Right lobe of liver (tissue), 6 donors: ENCODE data around the gene VSTM2L. TPM values are rescaled to one million over a fixed set of nuclear protein-coding genes. Genes with fewer than 3 reads are reported as not detected.

Source experiments
- ATAC-seq, 4 donors: fragments of 200-7000 bp; cut with Tn5 transposase; one replicate each; pipeline ENCODE4 v1.9.1; 2020; ENCODE audit warnings: mild to moderate bottlenecking in 4 of 4, moderate library complexity in 4 of 4
- DNase-seq, 3 donors: peaks; one replicate each; pipeline ENCODE4 v3.0.0-alpha.2; 2020
- H3K27ac ChIP-seq, 3 donors: fragments of 200-600 bp; one replicate each; pipeline ENCODE4 v1.8.0; 2022
- H3K27me3 ChIP-seq, 2 donors: fragments of 200-600 bp; one replicate each; pipeline ENCODE4 v1.8.0; 2022
- H3K36me3 ChIP-seq, 4 donors: fragments of 200-600 bp; sonication (generic) in 1 of 4; one replicate each; pipeline versions ENCODE4 v1.5.1 to v1.8.0; 2017 to 2022; ENCODE audit warnings: control low read depth in 1 of 4
- H3K4me1 ChIP-seq, 4 donors: fragments of 200-600 bp; sonication (generic) in 1 of 4; one replicate each; pipeline versions ENCODE4 v1.5.1 to v1.8.0; 2017 to 2022; ENCODE audit warnings: control low read depth in 1 of 4
- H3K4me3 ChIP-seq, 3 donors: fragments of 200-600 bp; one replicate each; pipeline ENCODE4 v1.8.0; 2022
- H3K9me3 ChIP-seq, 4 donors: fragments of 200-600 bp; sonication (generic) in 1 of 4; one replicate each; pipeline versions ENCODE4 v1.5.1 to v1.8.0; 2017 to 2022; ENCODE audit warnings: control low read depth in 1 of 4
- CTCF ChIP-seq, 4 donors: fragments of 200-600 bp in 3 of 4; fragments of 450-650 bp in 1 of 4; IDR thresholded peaks; one replicate each; pipeline versions ENCODE4 v1.5.1 to v1.8.0; 2016 to 2022; ENCODE audit warnings: antibody characterized with exemption in 4 of 4, mild to moderate bottlenecking in 2 of 4
- POLR2A ChIP-seq: fragments of 450-650 bp; IDR thresholded peaks from one replicate; pipeline ENCODE4 v1.6.1; 2017; ENCODE audit warnings: antibody characterized with exemption, mild to moderate bottlenecking
- WGBS: methylation state at CpG from one replicate; pipeline ENCODE4 v1.1.6; 2018; ENCODE audit warnings: low coverage, low lambda C conversion rate; ENCODE audit not compliant: insufficient coverage; ENCODE audit errors: missing lambda C conversion rate; 5-methylcytosine and 5-hydroxymethylcytosine counted together
- intact Hi-C, 2 donors: fragments of 100-400 bp; cut with DNase I; formaldehyde crosslinking; loops; one replicate each; pipeline versions ENCODE4 v1.11.2 to v1.14.1; 2022
- total RNA-seq, 6 experiments: library from RNA; depleted of rRNA in 2 of 6; stranded (reverse); fragments of >200 nt in 2 of 6; fragmentation: NEBNext Ultra II Directional in 3 of 6; extraction: Animal tissue kit (Norgen Biotek cat#: 25700) in 3 of 6; gene quantifications; one replicate each; pipeline versions ENCODE4 v1.1.0 to v1.2.4, GENCODE V29; 2016 to 2023
- donor health status: DM: no; HTN: yes; CAD: no.
- donor health status: DM: no; HTN: no; CAD: no.
- donor health status: DM: no; HTN: no; CAD: no.
- donor health status: DM: no; HTN: yes; CAD: no.
- donor health status: DM: no; HTN: yes; CAD: no.

The VSTM2L gene
- total RNA-seq, 6 experiments from 2014 or later = 0.56 to 10.7 (median 1.8) TPM

- intact Hi-C loops = no loop called here
- Histone ChIP-seq H3K4me3 (no peak overlapping the region), H3K9me3 (no peaks in the 10 kb centered on the region), H3K27ac (no peak overlapping the region), H3K27me3 (no peaks in the 10 kb centered on the region), H3K4me1 (peaks cover 0 to 8% (median 2%) of the 10 kb centered on the region in 4 donors), H3K36me3 (no peaks in the 10 kb centered on the region)
- DNase-seq (no peak), ATAC-seq (no peak)
- 84% methylated on average over 8 of the region's 18 CpGs for WGBS
- TF ChIP-seq CTCF (IDR thresholded peaks at IDR 0.05) (no peak), POLR2A (no peak)
These were observed 24.6 kb downstream of the VSTM2L start for GRCh38 chr20:37927410-37928095.

GRCh38 chr20:37928996-37929682 is 26.2 kb downstream of the VSTM2L start:
- DNase-seq (no peak), ATAC-seq (no peak)
- Histone ChIP-seq H3K27me3 (no peaks in the 10 kb centered on the region), H3K4me1 (peaks cover 0 to 8% (median 2%) of the 10 kb centered on the region in 4 donors), H3K27ac (no peak overlapping the region), H3K9me3 (no peaks in the 10 kb centered on the region), H3K36me3 (no peaks in the 10 kb centered on the region), H3K4me3 (no peak overlapping the region)
- intact Hi-C loops = no loop called here
- 78% methylated on average over 8 of the region's 8 CpGs for WGBS
- TF ChIP-seq CTCF (IDR thresholded peaks at IDR 0.05) = no peak
- no peak for TF ChIP-seq POLR2A

GRCh38 chr20:37929683-37930014 is 26.7 kb downstream of the VSTM2L start:
- TF ChIP-seq CTCF (IDR thresholded peaks at IDR 0.05) = no peak
- no peak for TF ChIP-seq POLR2A
- intact Hi-C loops = no loop called here
- WGBS = 51% methylated on average over 2 of the region's 4 CpGs

GRCh38 chr20:37931153-37931922 is 28.4 kb downstream of the VSTM2L start:
- Histone ChIP-seq H3K36me3 (no peaks in the 10 kb centered on the region), H3K4me3 (no peak overlapping the region), H3K9me3 (no peaks in the 10 kb centered on the region), H3K27ac (no peak overlapping the region), H3K4me1 (peaks cover 0 to under 1% (median 0%) of the 10 kb centered on the region in 4 donors), H3K27me3 (no peaks in the 10 kb centered on the region)
- no peak for TF ChIP-seq CTCF (IDR thresholded peaks at IDR 0.05)
- TF ChIP-seq POLR2A = no peak
- DNase-seq (peak in 1 of 3 donors; percentile 53), ATAC-seq (no peak)
- WGBS = 79% methylated on average over 15 of the region's 27 CpGs
- intact Hi-C loops = no loop called here

More at GRCh38 chr20:37929683-37930014, 26.7 kb downstream of the VSTM2L start:
- ATAC-seq (no peak), DNase-seq (no peak)
- H3K27ac ChIP-seq = no peak overlapping the region
- no peaks in the 10 kb centered on the region for H3K9me3 ChIP-seq
- no peaks in the 10 kb centered on the region for H3K36me3 ChIP-seq
- H3K27me3 ChIP-seq = no peaks in the 10 kb centered on the region
- peaks cover 0 to 8% (median 2%) of the 10 kb centered on the region in 4 donors for H3K4me1 ChIP-seq
- no peak overlapping the region for H3K4me3 ChIP-seq
